ENCODE measurements around the gene PDE4D. TPM values are rescaled to one million over a fixed set of nuclear protein-coding genes. Genes with fewer than 3 reads are reported as not detected.

The PDE4D gene
- total RNA-seq, 2 experiments from 2014 or later, result 68.5 to 69.8 TPM

GRCh38 chr5:59782856-59783255 lies 110.7 kb downstream of the PDE4D start:
- H3K4me1 Mint-ChIP-seq, result peaks cover 4% of the 10 kb centered on the region
- H3K27me3 Mint-ChIP-seq, result peaks cover 11% of the 10 kb centered on the region
- intact Hi-C loops (cut with DNase I, micrococcal nuclease), result no loop called here
- H3K4me3 Mint-ChIP-seq, result no peak overlapping the region
- ChIA-PET CTCF (no interaction called here), POLR2A (no interaction called here)
- H3K9me3 Mint-ChIP-seq (ENCODE audit: low read depth), result no peaks in the 10 kb centered on the region
- no peak for ATAC-seq
- no peaks in the 10 kb centered on the region for H3K36me3 Mint-ChIP-seq (ENCODE audit: low read depth)
- no peak overlapping the region for H3K27ac Mint-ChIP-seq
- no peak for DNase-seq

- no peak overlapping the region for H3K4me3 Mint-ChIP-seq
- intact Hi-C loops (cut with DNase I, micrococcal nuclease), result no loop called here
- no peaks in the 10 kb centered on the region for H3K4me1 Mint-ChIP-seq
- H3K27me3 Mint-ChIP-seq, result no peaks in the 10 kb centered on the region
- ChIA-PET POLR2A (no interaction called here), CTCF (no interaction called here)
- ATAC-seq, result no peak
- no peaks in the 10 kb centered on the region for H3K36me3 Mint-ChIP-seq (ENCODE audit: low read depth)
- H3K9me3 Mint-ChIP-seq (ENCODE audit: low read depth), result no peaks in the 10 kb centered on the region
- H3K27ac Mint-ChIP-seq, result no peak overlapping the region
- no peak for DNase-seq
Observed at GRCh38 chr5:59779453-59779852, 114.1 kb downstream of the PDE4D start.

GRCh38 chr5:59777028-59777427 lies 116.5 kb downstream of the PDE4D start:
- H3K4me3 Mint-ChIP-seq, result no peak overlapping the region
- no peak for DNase-seq
- no peaks in the 10 kb centered on the region for H3K4me1 Mint-ChIP-seq
- H3K9me3 Mint-ChIP-seq (ENCODE audit: low read depth), result no peaks in the 10 kb centered on the region
- ChIA-PET CTCF (interaction anchor here (3.0 kb wide), 1 partner anchor 11 kb away, joined by 18 read pairs; no protein-coding TSS in a partner anchor), POLR2A (no interaction called here)
- H3K27me3 Mint-ChIP-seq, result no peaks in the 10 kb centered on the region
- H3K27ac Mint-ChIP-seq, result no peak overlapping the region
- no peak for ATAC-seq
- intact Hi-C loops (cut with DNase I, micrococcal nuclease), result no loop called here
- H3K36me3 Mint-ChIP-seq (ENCODE audit: low read depth), result no peaks in the 10 kb centered on the region

- Mint-ChIP-seq H3K27ac (no peak overlapping the region), H3K4me3 (no peak overlapping the region), H3K9me3 (ENCODE audit: low read depth) (no peaks in the 10 kb centered on the region), H3K36me3 (ENCODE audit: low read depth) (no peaks in the 10 kb centered on the region), H3K27me3 (peaks cover 12% of the 10 kb centered on the region), H3K4me1 (peaks cover 3% of the 10 kb centered on the region)
- POLR2A ChIA-PET, result no interaction called here
- DNase-seq (no peak), ATAC-seq (no peak)
- intact Hi-C loops (cut with DNase I, micrococcal nuclease), result no loop called here
- CTCF ChIA-PET, result no interaction called here
Observed at GRCh38 chr5:59773294-59773693, 120.2 kb downstream of the PDE4D start.

GRCh38 chr5:59772757-59773156 lies 120.8 kb downstream of the PDE4D start:
- ChIA-PET POLR2A (no interaction called here), CTCF (interaction anchor here (0.6 to 1.8 kb wide), 2 partner anchors 44 to 175 kb away, joined by 3 read pairs; no protein-coding TSS in a partner anchor)
- Mint-ChIP-seq H3K4me3 (no peak overlapping the region), H3K36me3 (ENCODE audit: low read depth) (no peaks in the 10 kb centered on the region), H3K27me3 (peaks cover 17% of the 10 kb centered on the region), H3K27ac (no peak overlapping the region), H3K4me1 (peaks cover 8% of the 10 kb centered on the region), H3K9me3 (ENCODE audit: low read depth) (no peaks in the 10 kb centered on the region)
- intact Hi-C loops (cut with DNase I, micrococcal nuclease), result no loop called here
- ATAC-seq, result no peak
- no peak for DNase-seq

GRCh38 chr5:59772206-59772605 lies 121.3 kb downstream of the PDE4D start:
- Mint-ChIP-seq H3K36me3 (ENCODE audit: low read depth) (no peaks in the 10 kb centered on the region), H3K27ac (no peak overlapping the region), H3K9me3 (ENCODE audit: low read depth) (no peaks in the 10 kb centered on the region), H3K4me3 (no peak overlapping the region), H3K27me3 (peaks cover 21% of the 10 kb centered on the region), H3K4me1 (peaks cover 8% of the 10 kb centered on the region)
- no peak for DNase-seq
- ATAC-seq, result no peak
- intact Hi-C loops (cut with DNase I, micrococcal nuclease), result no loop called here
- ChIA-PET CTCF (interaction anchor here (0.6 to 1.8 kb wide), 2 partner anchors 43 to 175 kb away, joined by 3 read pairs; no protein-coding TSS in a partner anchor), POLR2A (no interaction called here)

GRCh38 chr5:59770953-59771352 lies 122.6 kb downstream of the PDE4D start:
- H3K36me3 Mint-ChIP-seq (ENCODE audit: low read depth), result no peaks in the 10 kb centered on the region
- no peaks in the 10 kb centered on the region for H3K9me3 Mint-ChIP-seq (ENCODE audit: low read depth)
- H3K27ac Mint-ChIP-seq, result no peak overlapping the region
- ChIA-PET CTCF (interaction anchor here (1.8 kb wide), 1 partner anchor 42 kb away, joined by 3 read pairs; no protein-coding TSS in a partner anchor), POLR2A (no interaction called here)
- DNase-seq (no peak), ATAC-seq (no peak)
- peaks cover 8% of the 10 kb centered on the region for H3K4me1 Mint-ChIP-seq
- intact Hi-C loops (cut with DNase I, micrococcal nuclease), result no loop called here
- H3K27me3 Mint-ChIP-seq, result peaks cover 28% of the 10 kb centered on the region
- H3K4me3 Mint-ChIP-seq, result no peak overlapping the region

- intact Hi-C loops (cut with DNase I, micrococcal nuclease), result no loop called here
- ChIA-PET POLR2A (no interaction called here), CTCF (interaction anchor here (0.9 kb wide), 1 partner anchor 11 kb away, joined by 3 read pairs; no protein-coding TSS in a partner anchor)
- no peak for DNase-seq
- no peak for ATAC-seq
- Mint-ChIP-seq H3K4me1 (peaks cover 8% of the 10 kb centered on the region), H3K27me3 (peaks cover 30% of the 10 kb centered on the region), H3K27ac (no peak overlapping the region), H3K36me3 (ENCODE audit: low read depth) (no peaks in the 10 kb centered on the region), H3K4me3 (no peak overlapping the region), H3K9me3 (ENCODE audit: low read depth) (no peaks in the 10 kb centered on the region)
Observed at GRCh38 chr5:59769832-59770231, 123.7 kb downstream of the PDE4D start.

GRCh38 chr5:59769041-59769360 lies 124.5 kb downstream of the PDE4D start:
- intact Hi-C loops (cut with DNase I, micrococcal nuclease), result no loop called here
- H3K36me3 Mint-ChIP-seq (ENCODE audit: low read depth), result no peaks in the 10 kb centered on the region
- no peak for DNase-seq
- CTCF ChIA-PET, result interaction anchor here (0.9 to 1.4 kb wide), 2 partner anchors 10 to 29 kb away, joined by 3 read pairs; no protein-coding TSS in a partner anchor
- H3K9me3 Mint-ChIP-seq (ENCODE audit: low read depth), result no peaks in the 10 kb centered on the region
- H3K27ac Mint-ChIP-seq, result no peak overlapping the region
- peaks cover 8% of the 10 kb centered on the region for H3K4me1 Mint-ChIP-seq
- peaks cover 30% of the 10 kb centered on the region for H3K27me3 Mint-ChIP-seq
- peak overlapping the region; percentile 58 for H3K4me3 Mint-ChIP-seq
- POLR2A ChIA-PET, result no interaction called here
- no peak for ATAC-seq

- ChIA-PET POLR2A (no interaction called here), CTCF (interaction anchor here (0.6 to 1.4 kb wide), 3 partner anchors 30 to 427 kb away, joined by 3 to 4 read pairs (median 3); no protein-coding TSS in a partner anchor)
- Mint-ChIP-seq H3K36me3 (ENCODE audit: low read depth) (no peaks in the 10 kb centered on the region), H3K4me3 (peak overlapping the region; percentile 58), H3K4me1 (peaks cover 8% of the 10 kb centered on the region), H3K27ac (no peak overlapping the region), H3K9me3 (ENCODE audit: low read depth) (no peaks in the 10 kb centered on the region), H3K27me3 (peaks cover 30% of the 10 kb centered on the region)
- intact Hi-C loops (cut with DNase I, micrococcal nuclease), result no loop called here
- ATAC-seq (peak; percentile 79), DNase-seq (peak; percentile 58)
Observed at GRCh38 chr5:59768152-59769040, 125.1 kb downstream of the PDE4D start.

- CTCF ChIA-PET, result no interaction called here
- intact Hi-C loops (cut with DNase I, micrococcal nuclease), result no loop called here
- ATAC-seq (no peak), DNase-seq (no peak)
- POLR2A ChIA-PET, result no interaction called here
- H3K9me3 Mint-ChIP-seq (ENCODE audit: low read depth), result no peaks in the 10 kb centered on the region
- peak overlapping the region; percentile 58 for H3K4me3 Mint-ChIP-seq
- H3K4me1 Mint-ChIP-seq, result peaks cover 8% of the 10 kb centered on the region
- H3K36me3 Mint-ChIP-seq (ENCODE audit: low read depth), result no peaks in the 10 kb centered on the region
- no peak overlapping the region for H3K27ac Mint-ChIP-seq
- peaks cover 30% of the 10 kb centered on the region for H3K27me3 Mint-ChIP-seq
Observed at GRCh38 chr5:59767681-59768151, 125.8 kb downstream of the PDE4D start.

GRCh38 chr5:59767211-59767605 lies 126.3 kb downstream of the PDE4D start:
- Mint-ChIP-seq H3K4me3 (peak overlapping the region; percentile 58), H3K27ac (no peak overlapping the region), H3K27me3 (peaks cover 30% of the 10 kb centered on the region), H3K9me3 (ENCODE audit: low read depth) (no peaks in the 10 kb centered on the region), H3K36me3 (ENCODE audit: low read depth) (no peaks in the 10 kb centered on the region), H3K4me1 (peaks cover 8% of the 10 kb centered on the region)
- intact Hi-C loops (cut with DNase I, micrococcal nuclease), result no loop called here
- DNase-seq (no peak), ATAC-seq (no peak)
- CTCF ChIA-PET, result interaction anchor here (0.6 kb wide), 1 partner anchor 1306 kb away, joined by 3 read pairs; no protein-coding TSS in a partner anchor
- POLR2A ChIA-PET, result no interaction called here

All from activated CD4-positive, alpha-beta T cell treated with anti-CD3 and anti-CD28 coated beads for 36 hours (primary cell).